ENCODE results near the gene CACNA1D. TPM values are rescaled to one million over a fixed set of nuclear protein-coding genes. Genes with fewer than 3 reads are reported as not detected.
"Not testable (repeated sequence)": the region's sequence is repeated elsewhere in the genome, so short reads cannot be mapped to it uniquely, and the experiment has no call there.

The CACNA1D gene
- total RNA-seq, 4 donors from 2014 or later: 74.6 to 194 (median 105) TPM

GRCh38 chr3:53570081-53570480 is 75.7 kb downstream of the CACNA1D start:
- Histone ChIP-seq H3K27ac (no peak overlapping the region), H3K27me3 (no peaks in the 10 kb centered on the region), H3K4me1 (no peaks in the 10 kb centered on the region), H3K36me3 (no peaks in the 10 kb centered on the region), H3K9me3 (no peaks in the 10 kb centered on the region), H3K4me3 (no peak overlapping the region)
- no peak for DNase-seq
- TF ChIP-seq POLR2A (IDR thresholded peaks at IDR 0.05) (no peak), CTCF (IDR thresholded peaks at IDR 0.05) (no peak)

- H3K9me3 ChIP-seq: no peaks in the 10 kb centered on the region
- no peaks in the 10 kb centered on the region for H3K4me1 ChIP-seq
- H3K27me3 ChIP-seq: no peaks in the 10 kb centered on the region
- H3K36me3 ChIP-seq: no peaks in the 10 kb centered on the region
- no peak overlapping the region for H3K4me3 ChIP-seq
- DNase-seq: no peak
- no peak overlapping the region for H3K27ac ChIP-seq
- TF ChIP-seq CTCF (IDR thresholded peaks at IDR 0.05): no peak
- TF ChIP-seq POLR2A (IDR thresholded peaks at IDR 0.05): no peak
Measured at GRCh38 chr3:53570709-53571108, 76.3 kb downstream of the CACNA1D start.

GRCh38 chr3:53571264-53571663 is 76.9 kb downstream of the CACNA1D start:
- Histone ChIP-seq H3K27ac (no peak overlapping the region), H3K27me3 (no peaks in the 10 kb centered on the region), H3K4me1 (no peaks in the 10 kb centered on the region), H3K36me3 (no peaks in the 10 kb centered on the region), H3K9me3 (no peaks in the 10 kb centered on the region), H3K4me3 (no peak overlapping the region)
- no peak for DNase-seq
- TF ChIP-seq POLR2A (IDR thresholded peaks at IDR 0.05) (no peak), CTCF (IDR thresholded peaks at IDR 0.05) (no peak)

- not testable (repeated sequence) for H3K36me3 ChIP-seq, H3K27me3 ChIP-seq, H3K4me1 ChIP-seq, H3K4me3 ChIP-seq, H3K9me3 ChIP-seq, H3K27ac ChIP-seq, DNase-seq
Measured at GRCh38 chr3:53572184-53572583, 77.8 kb downstream of the CACNA1D start.

GRCh38 chr3:53577506-53577905 is 83.1 kb downstream of the CACNA1D start:
- H3K36me3 ChIP-seq: no peaks in the 10 kb centered on the region
- no peak overlapping the region for H3K27ac ChIP-seq
- no peaks in the 10 kb centered on the region for H3K27me3 ChIP-seq
- H3K9me3 ChIP-seq: no peaks in the 10 kb centered on the region
- no peak for DNase-seq
- TF ChIP-seq POLR2A (IDR thresholded peaks at IDR 0.05) (no peak), CTCF (IDR thresholded peaks at IDR 0.05) (no peak)
- H3K4me1 ChIP-seq: no peaks in the 10 kb centered on the region
- no peak overlapping the region for H3K4me3 ChIP-seq

- TF ChIP-seq CTCF (IDR thresholded peaks at IDR 0.05) (no peak), POLR2A (IDR thresholded peaks at IDR 0.05) (no peak)
- no peaks in the 10 kb centered on the region for H3K27me3 ChIP-seq
- DNase-seq: no peak
- no peaks in the 10 kb centered on the region for H3K9me3 ChIP-seq
- H3K4me3 ChIP-seq: no peak overlapping the region
- H3K36me3 ChIP-seq: no peaks in the 10 kb centered on the region
- H3K4me1 ChIP-seq: no peaks in the 10 kb centered on the region
- no peak overlapping the region for H3K27ac ChIP-seq
Measured at GRCh38 chr3:53579636-53580035, 85.2 kb downstream of the CACNA1D start.
